Activated T-cell treated with anti-CD3 and anti-CD28 coated beads for 24 hours (primary cell): Measurements from ENCODE around the gene ACTN4.

Experiments
- DNase-seq: peaks from one replicate; pipeline ENCODE4 v3.0.0-alpha.2; 2020; ENCODE audit warnings: low read depth

ACTN4 gene

GRCh38 chr19:38695832-38696728 lies 48.6 kb downstream of the ACTN4 start:
- no peak for DNase-seq

GRCh38 chr19:38696729-38697055 lies 49.2 kb downstream of the ACTN4 start:
- DNase-seq: no peak

GRCh38 chr19:38697197-38697596 lies 49.7 kb downstream of the ACTN4 start:
- DNase-seq: no peak

- no peak for DNase-seq
These were observed 50.2 kb downstream of the ACTN4 start for GRCh38 chr19:38697641-38698071.

GRCh38 chr19:38698225-38699026 lies 51.0 kb downstream of the ACTN4 start:
- DNase-seq: no peak

GRCh38 chr19:38699027-38699346 lies 51.5 kb downstream of the ACTN4 start:
- no peak for DNase-seq

- DNase-seq: no peak
These were observed 52.3 kb downstream of the ACTN4 start for GRCh38 chr19:38699647-38700349.

GRCh38 chr19:38700350-38700901 lies 53.0 kb downstream of the ACTN4 start:
- no peak for DNase-seq

GRCh38 chr19:38700902-38701454 lies 53.5 kb downstream of the ACTN4 start:
- no peak for DNase-seq

GRCh38 chr19:38701455-38702063 lies 54.1 kb downstream of the ACTN4 start:
- no peak for DNase-seq

GRCh38 chr19:38702278-38702677 lies 54.8 kb downstream of the ACTN4 start:
- no peak for DNase-seq

GRCh38 chr19:38703509-38703908 lies 56.1 kb downstream of the ACTN4 start:
- DNase-seq: no peak

GRCh38 chr19:38704488-38705026 lies 57.1 kb downstream of the ACTN4 start:
- DNase-seq: no peak

- no peak for DNase-seq
These were observed 58.0 kb downstream of the ACTN4 start for GRCh38 chr19:38705197-38706019.

GRCh38 chr19:38706792-38707511 lies 59.5 kb downstream of the ACTN4 start:
- DNase-seq: no peak

- DNase-seq: no peak
These were observed 60.2 kb downstream of the ACTN4 start for GRCh38 chr19:38707512-38708114.

- no peak for DNase-seq
These were observed 61.1 kb downstream of the ACTN4 start for GRCh38 chr19:38708413-38709024.

- no peak for DNase-seq
These were observed 61.7 kb downstream of the ACTN4 start for GRCh38 chr19:38709119-38709518.
